Colonic mucosa (tissue), 4 donors: ENCODE results near the gene RFX3. TPM values are rescaled to one million over a fixed set of nuclear protein-coding genes. Genes with fewer than 3 reads are reported as not detected.

Experiments
- DNase-seq: peaks from one replicate; pipeline ENCODE4 v3.0.0-alpha.2; 2020
- H3K27ac ChIP-seq: fragments of 200-600 bp; one replicate; pipeline ENCODE4 v1.8.0; 2021
- H3K27me3 ChIP-seq: fragments of 200-600 bp; one replicate; pipeline ENCODE4 v1.8.0; 2021
- H3K36me3 ChIP-seq: fragments of 200-600 bp; one replicate; pipeline ENCODE4 v1.8.0; 2021
- H3K4me1 ChIP-seq: fragments of 200-600 bp; one replicate; pipeline ENCODE4 v1.8.0; 2021; ENCODE audit warnings: mild to moderate bottlenecking
- H3K4me3 ChIP-seq: fragments of 200-600 bp; one replicate; pipeline ENCODE4 v1.8.0; 2021
- H3K9ac ChIP-seq, 2 donors: one replicate each; pipeline ENCODE4 v1.7.0; 2013; ENCODE audit warnings: control low read depth in 2 of 2, low read depth in 2 of 2, low read length in 2 of 2
- H3K9me3 ChIP-seq: fragments of 200-600 bp; one replicate; pipeline ENCODE4 v1.8.0; 2021
- intact Hi-C: fragments of 100-400 bp; cut with DNase I; formaldehyde crosslinking; loops from one replicate; pipeline ENCODE4 v1.14.1; 2022
- total RNA-seq, 2 donors: library from RNA; stranded (reverse); fragmentation: NEBNext Ultra II Directional in 1 of 2; extraction: Animal tissue kit (Norgen Biotek cat#: 25700) in 1 of 2; gene quantifications; one replicate each; pipeline ENCODE4 v1.2.1, GENCODE V29; 2021
- TF ChIP-seq, protein P1 (sequence below): fragments of 200-600 bp; IDR thresholded peaks from one replicate; pipeline ENCODE4 v1.8.0; 2022; ENCODE audit warnings: antibody characterized with exemption, mild to moderate bottlenecking
- donor health status: healthy.
- donor health status: DM: no; HTN: no; CAD: no.
- donor health status: DM: no; HTN: no; CAD: no.

RFX3 gene
- total RNA-seq, 2 donors from 2014 or later = 9.8 to 12.1 TPM

DNA sequence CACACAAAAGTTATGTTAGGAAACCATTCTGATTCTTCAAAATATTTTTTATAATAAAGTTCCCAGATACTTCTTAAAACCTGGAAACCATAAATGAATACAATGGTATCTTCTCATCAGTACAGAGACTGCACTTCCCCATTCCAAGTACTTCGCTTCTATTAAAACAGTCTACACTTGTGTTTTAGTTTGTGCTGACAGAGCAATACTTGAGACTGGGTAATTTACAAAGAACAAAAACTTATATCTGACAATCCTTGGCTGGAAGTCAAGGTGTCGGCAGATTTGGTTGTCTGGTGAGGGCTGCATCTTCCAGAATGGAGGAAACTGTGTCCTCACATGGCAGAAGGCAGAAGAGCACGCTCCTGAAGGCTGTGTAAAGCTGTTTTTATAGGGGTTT is 70.1 kb downstream of the RFX3 start:
- Histone ChIP-seq H3K36me3 (no peaks in the 10 kb centered on the region), H3K4me1 (no peaks in the 10 kb centered on the region), H3K27me3 (no peaks in the 10 kb centered on the region), H3K9me3 (no peaks in the 10 kb centered on the region), H3K27ac (no peak overlapping the region), H3K4me3 (no peak overlapping the region), H3K9ac (no peak overlapping the region)
- no peak for DNase-seq
- intact Hi-C loops = no loop called here
- TF ChIP-seq, protein P1, sequence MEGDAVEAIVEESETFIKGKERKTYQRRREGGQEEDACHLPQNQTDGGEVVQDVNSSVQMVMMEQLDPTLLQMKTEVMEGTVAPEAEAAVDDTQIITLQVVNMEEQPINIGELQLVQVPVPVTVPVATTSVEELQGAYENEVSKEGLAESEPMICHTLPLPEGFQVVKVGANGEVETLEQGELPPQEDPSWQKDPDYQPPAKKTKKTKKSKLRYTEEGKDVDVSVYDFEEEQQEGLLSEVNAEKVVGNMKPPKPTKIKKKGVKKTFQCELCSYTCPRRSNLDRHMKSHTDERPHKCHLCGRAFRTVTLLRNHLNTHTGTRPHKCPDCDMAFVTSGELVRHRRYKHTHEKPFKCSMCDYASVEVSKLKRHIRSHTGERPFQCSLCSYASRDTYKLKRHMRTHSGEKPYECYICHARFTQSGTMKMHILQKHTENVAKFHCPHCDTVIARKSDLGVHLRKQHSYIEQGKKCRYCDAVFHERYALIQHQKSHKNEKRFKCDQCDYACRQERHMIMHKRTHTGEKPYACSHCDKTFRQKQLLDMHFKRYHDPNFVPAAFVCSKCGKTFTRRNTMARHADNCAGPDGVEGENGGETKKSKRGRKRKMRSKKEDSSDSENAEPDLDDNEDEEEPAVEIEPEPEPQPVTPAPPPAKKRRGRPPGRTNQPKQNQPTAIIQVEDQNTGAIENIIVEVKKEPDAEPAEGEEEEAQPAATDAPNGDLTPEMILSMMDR = no peak

DNA sequence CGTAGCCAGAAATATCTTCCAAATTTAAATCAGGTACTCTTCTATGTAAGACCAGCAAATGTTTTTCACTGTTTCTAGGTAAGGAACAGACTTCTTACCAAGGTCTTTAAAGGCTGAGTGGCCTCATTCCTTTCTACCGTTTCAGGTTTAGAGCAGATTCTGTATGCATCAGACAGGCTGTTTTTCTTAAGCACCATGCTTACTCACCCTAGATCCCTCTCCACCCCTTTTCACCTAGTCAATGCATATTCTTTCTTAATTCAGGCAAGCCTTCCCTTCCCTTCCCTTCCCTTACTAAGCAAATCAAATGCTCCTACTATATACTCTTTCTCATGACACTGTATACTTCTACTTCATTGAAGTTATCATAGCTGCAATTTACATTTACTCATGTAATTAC is 70.7 kb downstream of the RFX3 start:
- H3K9ac ChIP-seq = no peak overlapping the region
- H3K9me3 ChIP-seq = no peaks in the 10 kb centered on the region
- no peak overlapping the region for H3K4me3 ChIP-seq
- H3K36me3 ChIP-seq = no peaks in the 10 kb centered on the region
- no peaks in the 10 kb centered on the region for H3K27me3 ChIP-seq
- intact Hi-C loops = no loop called here
- H3K4me1 ChIP-seq = no peaks in the 10 kb centered on the region
- TF ChIP-seq, protein P1 = no peak
- no peak overlapping the region for H3K27ac ChIP-seq
- no peak for DNase-seq

DNA sequence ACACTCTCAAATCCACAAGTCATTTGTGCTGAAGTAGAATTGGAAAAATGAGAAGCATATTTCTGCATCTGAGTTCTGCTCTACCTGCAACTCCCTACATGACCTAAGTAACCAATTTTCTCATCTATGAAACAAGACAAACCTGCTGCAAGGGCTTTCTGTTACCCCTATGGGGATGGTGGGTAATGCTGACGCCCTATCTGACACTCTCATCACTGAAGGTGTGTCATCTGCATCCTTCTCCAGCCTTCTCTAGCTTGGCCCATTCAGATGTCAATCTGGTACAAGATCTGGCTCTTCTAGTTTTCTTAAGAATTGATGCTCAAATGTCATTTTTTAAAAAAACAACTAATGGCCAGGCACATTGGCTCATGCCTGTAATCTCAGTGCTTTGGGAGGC is 73.8 kb downstream of the RFX3 start:
- Histone ChIP-seq H3K36me3 (no peaks in the 10 kb centered on the region), H3K4me1 (no peaks in the 10 kb centered on the region), H3K9ac (no peak overlapping the region), H3K27ac (no peak overlapping the region), H3K9me3 (no peaks in the 10 kb centered on the region), H3K27me3 (no peaks in the 10 kb centered on the region), H3K4me3 (no peak overlapping the region)
- no peak for DNase-seq
- intact Hi-C loops = no loop called here
- TF ChIP-seq, protein P1 = no peak

DNA sequence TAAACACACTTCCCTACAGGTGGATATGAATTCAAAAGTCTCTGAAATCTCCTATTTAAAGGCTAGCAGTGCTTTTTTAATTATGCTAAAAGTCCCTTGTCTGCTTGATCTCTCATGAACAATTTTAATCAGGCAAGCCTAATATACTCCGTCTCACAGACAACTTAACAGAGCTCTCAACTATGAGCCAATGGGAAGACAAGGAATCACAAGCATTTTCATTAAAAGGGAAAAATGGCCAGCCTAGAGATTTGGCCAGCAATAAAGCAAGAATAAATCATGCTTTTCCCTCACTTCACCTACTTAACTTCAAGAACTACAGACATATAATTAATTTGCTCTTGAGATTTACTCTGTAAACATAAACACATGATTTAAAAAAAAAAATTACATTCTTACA is 78.0 kb downstream of the RFX3 start:
- Histone ChIP-seq H3K27ac (no peak overlapping the region), H3K4me1 (no peaks in the 10 kb centered on the region), H3K27me3 (no peaks in the 10 kb centered on the region), H3K36me3 (no peaks in the 10 kb centered on the region), H3K9ac (no peak overlapping the region), H3K4me3 (no peak overlapping the region), H3K9me3 (no peaks in the 10 kb centered on the region)
- intact Hi-C loops = no loop called here
- TF ChIP-seq, protein P1 = no peak
- no peak for DNase-seq

DNA sequence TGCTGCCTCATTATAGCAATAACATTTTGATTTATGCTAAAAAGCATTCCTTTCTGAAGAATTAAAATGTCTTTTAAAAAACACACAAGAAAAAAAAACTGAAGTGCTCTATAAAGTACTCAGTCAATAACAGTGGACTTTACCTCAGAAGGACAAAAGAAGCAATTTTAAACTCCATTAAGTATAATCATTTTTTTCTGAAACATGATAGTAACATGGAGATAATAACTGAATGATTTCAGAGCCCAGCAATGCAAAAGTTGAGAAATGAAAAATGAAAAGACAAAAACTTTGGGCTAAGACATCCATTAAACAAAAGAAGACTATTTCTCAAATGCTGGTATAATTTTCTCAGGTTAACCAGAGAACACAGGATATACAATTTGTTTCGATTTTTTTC is 78.7 kb downstream of the RFX3 start:
- no peak for DNase-seq
- Histone ChIP-seq H3K4me3 (no peak overlapping the region), H3K9ac (no peak overlapping the region), H3K27ac (no peak overlapping the region), H3K9me3 (no peaks in the 10 kb centered on the region), H3K36me3 (no peaks in the 10 kb centered on the region), H3K27me3 (no peaks in the 10 kb centered on the region), H3K4me1 (no peaks in the 10 kb centered on the region)
- intact Hi-C loops = no loop called here
- TF ChIP-seq, protein P1 = no peak

DNA sequence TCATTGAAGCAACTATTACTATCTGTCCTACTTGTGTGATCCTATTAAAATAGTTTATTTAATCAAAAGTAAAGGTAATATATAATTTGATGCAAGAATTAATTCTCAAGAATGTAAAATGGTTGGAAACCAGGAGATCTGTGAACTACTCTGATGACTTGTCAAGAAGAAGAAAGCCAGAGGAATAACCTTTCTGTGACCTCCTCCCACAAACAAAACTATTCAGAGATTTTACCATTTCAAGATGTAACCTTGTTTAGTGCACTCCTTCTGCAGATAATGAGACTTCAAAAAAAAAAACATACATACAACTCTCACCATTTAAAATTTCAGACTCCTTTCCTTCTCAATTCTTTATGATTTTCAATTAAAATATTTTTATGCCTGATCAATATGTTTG is 79.5 kb downstream of the RFX3 start:
- intact Hi-C loops = no loop called here
- Histone ChIP-seq H3K9me3 (no peaks in the 10 kb centered on the region), H3K36me3 (no peaks in the 10 kb centered on the region), H3K4me1 (no peaks in the 10 kb centered on the region), H3K27me3 (no peaks in the 10 kb centered on the region), H3K4me3 (no peak overlapping the region), H3K9ac (no peak overlapping the region), H3K27ac (no peak overlapping the region)
- DNase-seq = no peak
- TF ChIP-seq, protein P1 = no peak
